ENCODE results near the gene PTPN1.

Gene PTPN1

GRCh38 chr20:50508171-50508755 lies 1.9 kb upstream of the PTPN1 start:
- no peak for TF ChIP-seq CTCF (IDR thresholded peaks at IDR 0.05; ENCODE audit: low read depth, low read length)

GRCh38 chr20:50510706-50511542 lies 741 bp downstream of the PTPN1 start:
- no peak for TF ChIP-seq CTCF (IDR thresholded peaks at IDR 0.05; ENCODE audit: low read depth, low read length)
- H3K4me3 ChIP-seq (ENCODE audit: low read depth, low read length) = peak overlapping the region; percentile 97

More at GRCh38 chr20:50508171-50508755, 1.9 kb upstream of the PTPN1 start:
- H3K4me3 ChIP-seq (ENCODE audit: low read depth, low read length) = no peak overlapping the region

- TF ChIP-seq CTCF (IDR thresholded peaks at IDR 0.05; ENCODE audit: low read depth, low read length) = no peak
- peak overlapping the region; percentile 97 for H3K4me3 ChIP-seq (ENCODE audit: low read depth, low read length)
Observed at GRCh38 chr20:50512323-50512722, 2.1 kb downstream of the PTPN1 start.

GRCh38 chr20:50513169-50514034 lies 3.2 kb downstream of the PTPN1 start:
- peak overlapping the region; percentile 97 for H3K4me3 ChIP-seq (ENCODE audit: low read depth, low read length)
- no peak for TF ChIP-seq CTCF (IDR thresholded peaks at IDR 0.05; ENCODE audit: low read depth, low read length)

GRCh38 chr20:50514035-50514337 lies 3.8 kb downstream of the PTPN1 start:
- H3K4me3 ChIP-seq (ENCODE audit: low read depth, low read length) = peak overlapping the region; percentile 24
- TF ChIP-seq CTCF (IDR thresholded peaks at IDR 0.05; ENCODE audit: low read depth, low read length) = no peak

GRCh38 chr20:50514750-50515149 lies 4.6 kb downstream of the PTPN1 start:
- no peak overlapping the region for H3K4me3 ChIP-seq (ENCODE audit: low read depth, low read length)
- TF ChIP-seq CTCF (IDR thresholded peaks at IDR 0.05; ENCODE audit: low read depth, low read length) = no peak
